B cell (primary cell): ENCODE results near the gene STUM. TPM values are rescaled to one million over a fixed set of nuclear protein-coding genes. Genes with fewer than 3 reads are reported as not detected.

Experiments
- ATAC-seq: fragments of 200-7000 bp; cut with Tn5 transposase; one replicate; pipeline ENCODE4 v1.10.0; 2021; ENCODE audit warnings: low read depth, mild to moderate bottlenecking, moderate number of reproducible peaks, moderate library complexity
- CTCF ChIA-PET: fragments of 350-600 bp; sonication (Branson Sonifier 250); formaldehyde crosslinking; loops from one replicate; lab custom pipeline; 2021; ENCODE audit warnings: antibody characterized with exemption, inconsistent platforms; lab: Charles Lee
- POLR2A ChIA-PET: fragments of 350-600 bp; sonication (Branson Sonifier 250); formaldehyde crosslinking; loops from one replicate; lab custom pipeline; 2021; ENCODE audit warnings: antibody characterized with exemption; lab: Charles Lee
- DNase-seq: peaks from one replicate; pipeline ENCODE4 v3.0.0; 2013
- H2AFZ ChIP-seq: 2 replicates; pipeline ENCODE4 v1.6.1; 2012; ENCODE audit warnings: mild to moderate bottlenecking, low read depth, low read length; ENCODE audit not compliant: insufficient read depth, poor library complexity, severe bottlenecking
- H3K27ac ChIP-seq, 2 donors: 1 replicate in 1 of 2; 2 replicates in 1 of 2; pipeline ENCODE4 v1.5.1; 2012 to 2013; ENCODE audit warnings: low read length in 2 of 2, mild to moderate bottlenecking in 2 of 2, moderate library complexity in 1 of 2
- H3K27me3 ChIP-seq, 4 experiments: fragments of 200-600 bp in 1 of 4; sonication (generic) in 1 of 4; replicated peaks in 1 of 4; 1 replicate in 2 of 4; 2 replicates in 2 of 4; pipeline versions ENCODE4 v1.6.1 to v1.7.0; 2013 to 2016; ENCODE audit warnings: low read length in 3 of 4, mild to moderate bottlenecking in 2 of 4, mixed read lengths in 1 of 4, moderate library complexity in 1 of 4; ENCODE audit not compliant: insufficient read depth in 4 of 4, control insufficient read depth in 3 of 4; ENCODE audit errors: control extremely low read depth in 1 of 4
- H3K36me3 ChIP-seq, 2 experiments: replicated peaks in 1 of 2; 1 replicate in 1 of 2; 2 replicates in 1 of 2; pipeline versions ENCODE4 v1.6.1 to v1.7.1; 2013; ENCODE audit warnings: low read length in 1 of 2; ENCODE audit not compliant: insufficient read depth in 2 of 2, control insufficient read depth in 1 of 2; ENCODE audit errors: control extremely low read depth in 1 of 2, extremely low read depth in 1 of 2
- H3K4me1 ChIP-seq, 2 donors: fragments of 200-600 bp in 1 of 2; sonication (generic) in 1 of 2; 1 replicate in 1 of 2; 2 replicates in 1 of 2; pipeline versions ENCODE4 v1.5.1 to v1.6.1; 2013 to 2017; ENCODE audit warnings: low read length in 2 of 2; ENCODE audit not compliant: control insufficient read depth in 2 of 2, insufficient read depth in 2 of 2
- H3K4me2 ChIP-seq: replicated peaks from 2 replicates; pipeline ENCODE3; 2012; ENCODE audit warnings: mild to moderate bottlenecking, low read depth, low read length; ENCODE audit not compliant: poor library complexity, severe bottlenecking
- H3K4me3 ChIP-seq, 5 experiments: fragments of 200-600 bp in 1 of 5; sonication (generic) in 1 of 5; 1 replicate in 3 of 5; 2 replicates in 2 of 5; pipeline versions ENCODE4 v1.5.1 to v1.7.0; 2011 to 2016; ENCODE audit warnings: low read length in 4 of 5, mild to moderate bottlenecking in 4 of 5, low read depth in 2 of 5, control low read depth in 1 of 5, moderate library complexity in 1 of 5; ENCODE audit not compliant: insufficient read depth in 1 of 5; ENCODE audit errors: control extremely low read depth in 1 of 5, extremely low read depth in 1 of 5
- H3K79me2 ChIP-seq: fragments of 200-600 bp; sonication (generic); one replicate; pipeline ENCODE4 v1.6.0; 2016; ENCODE audit warnings: low read length; ENCODE audit not compliant: control insufficient read depth, insufficient read depth
- H3K9ac ChIP-seq: fragments of 200-600 bp; sonication (generic); 2 replicates; pipeline ENCODE4 v1.6.1; 2017; ENCODE audit warnings: mild to moderate bottlenecking, low read length, moderate library complexity
- H3K9me3 ChIP-seq, 3 donors: one replicate each; pipeline versions ENCODE4 v1.6.1 to v1.7.1; 2013; ENCODE audit warnings: low read length in 2 of 3; ENCODE audit not compliant: control insufficient read depth in 2 of 3, insufficient read depth in 1 of 3; ENCODE audit errors: control extremely low read depth in 1 of 3
- H4K20me1 ChIP-seq: 2 replicates; pipeline ENCODE4 v1.6.0; 2012; ENCODE audit warnings: mild to moderate bottlenecking, low read length; ENCODE audit not compliant: insufficient read depth, control insufficient read depth, poor library complexity, severe bottlenecking
- H3K27ac Mint-ChIP-seq: one replicate; pipeline ENCODE4 v1.8.0; 2021; ENCODE audit warnings: mixed read lengths
- H3K27me3 Mint-ChIP-seq: one replicate; pipeline ENCODE4 v1.8.0; 2021; ENCODE audit warnings: mixed read lengths
- H3K4me1 Mint-ChIP-seq: one replicate; pipeline ENCODE4 v1.8.0; 2021; ENCODE audit warnings: mixed read lengths
- H3K4me3 Mint-ChIP-seq: one replicate; pipeline ENCODE4 v1.8.0; 2021; ENCODE audit warnings: mixed read lengths
- H3K9me3 Mint-ChIP-seq: one replicate; pipeline ENCODE4 v1.8.0; 2022; ENCODE audit warnings: mixed read lengths; ENCODE audit not compliant: insufficient read depth
- EZH2 ChIP-seq: IDR thresholded peaks from 2 replicates; pipeline ENCODE4 v1.6.1; 2012; ENCODE audit warnings: borderline replicate concordance, low read depth, mild to moderate bottlenecking, moderate library complexity, low read length; ENCODE audit not compliant: insufficient read depth, poor library complexity, severe bottlenecking
- WGBS: methylation state at CpG from one replicate; pipeline ENCODE4 v1.1.5; 2013; ENCODE audit warnings: missing lambda C conversion rate; ENCODE audit not compliant: insufficient coverage; 5-methylcytosine and 5-hydroxymethylcytosine counted together
- intact Hi-C: fragments of 100-400 bp; cut with micrococcal nuclease; formaldehyde crosslinking; loops from one replicate; pipeline ENCODE4 v1.10.0; 2022
- polyA plus RNA-seq: library from polyadenylated mRNA; depleted of rRNA; stranded (reverse); fragments of >200 nt; gene quantifications from 2 replicates; pipeline ENCODE4 v1.2.3, GENCODE V29; 2012
- total RNA-seq, 2 donors: library from RNA; stranded (reverse); fragments of 120-200 nt in 1 of 2; gene quantifications; 1 replicate in 1 of 2; 2 replicates in 1 of 2; pipeline versions ENCODE4 v1.2.3 to v1.2.4, GENCODE V29; 2013 to 2022
- TF ChIP-seq, protein P1 (sequence below): fragments of 200-600 bp; IDR thresholded peaks from one replicate; pipeline ENCODE4 v1.8.0; 2022; ENCODE audit warnings: antibody characterized with exemption, mild to moderate bottlenecking

Gene STUM
- total and polyA plus RNA-seq, 2 donors (not counting 1 experiment from before 2014, with no cell fraction given) = 0.12 to 0.69 TPM

DNA sequence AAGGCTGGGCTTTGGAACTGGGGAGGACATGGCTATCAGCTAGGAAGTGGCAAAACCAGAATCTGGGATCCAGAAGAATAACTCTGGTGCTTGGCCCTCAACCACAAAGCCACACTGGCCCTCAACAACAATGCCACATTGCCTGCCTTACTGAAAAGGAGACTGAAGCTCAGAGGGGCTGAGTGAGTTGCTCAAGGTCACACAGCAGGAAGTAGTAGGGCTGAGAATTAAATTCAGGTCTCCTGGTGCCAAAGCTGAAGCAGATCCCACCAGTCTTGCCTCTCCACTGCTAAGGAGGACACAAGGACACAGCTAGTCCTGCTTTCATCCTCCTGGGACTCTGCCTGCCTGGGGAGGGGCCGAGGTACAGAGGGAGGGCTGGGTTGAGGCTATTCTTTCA, 29.4 kb upstream of the STUM start:
- DNase-seq (no peak), ATAC-seq (no peak)
- Histone ChIP-seq H3K36me3 (no peaks in the 10 kb centered on the region), H3K9me3 (no peaks in the 10 kb centered on the region), H3K79me2 (no peaks in the 10 kb centered on the region), H4K20me1 (no peaks in the 10 kb centered on the region), H3K27me3 (peaks cover 0 to 13% (median 0%) of the 10 kb centered on the region in 4 experiments), H3K9ac (no peak overlapping the region), H3K27ac (no peak overlapping the region), H3K4me2 (no peak overlapping the region), H3K4me3 (no peak overlapping the region), H2AFZ (no peak overlapping the region), H3K4me1 (no peaks in the 10 kb centered on the region)
- Mint-ChIP-seq H3K27ac (no peak overlapping the region), H3K27me3 (peaks cover 29% of the 10 kb centered on the region), H3K9me3 (no peaks in the 10 kb centered on the region), H3K4me3 (no peak overlapping the region), H3K4me1 (peaks cover 2% of the 10 kb centered on the region)
- intact Hi-C loops = no loop called here
- POLR2A ChIA-PET = no interaction called here
- CTCF ChIA-PET = no interaction called here
- TF ChIP-seq EZH2 = no peak
- TF ChIP-seq, protein P1, sequence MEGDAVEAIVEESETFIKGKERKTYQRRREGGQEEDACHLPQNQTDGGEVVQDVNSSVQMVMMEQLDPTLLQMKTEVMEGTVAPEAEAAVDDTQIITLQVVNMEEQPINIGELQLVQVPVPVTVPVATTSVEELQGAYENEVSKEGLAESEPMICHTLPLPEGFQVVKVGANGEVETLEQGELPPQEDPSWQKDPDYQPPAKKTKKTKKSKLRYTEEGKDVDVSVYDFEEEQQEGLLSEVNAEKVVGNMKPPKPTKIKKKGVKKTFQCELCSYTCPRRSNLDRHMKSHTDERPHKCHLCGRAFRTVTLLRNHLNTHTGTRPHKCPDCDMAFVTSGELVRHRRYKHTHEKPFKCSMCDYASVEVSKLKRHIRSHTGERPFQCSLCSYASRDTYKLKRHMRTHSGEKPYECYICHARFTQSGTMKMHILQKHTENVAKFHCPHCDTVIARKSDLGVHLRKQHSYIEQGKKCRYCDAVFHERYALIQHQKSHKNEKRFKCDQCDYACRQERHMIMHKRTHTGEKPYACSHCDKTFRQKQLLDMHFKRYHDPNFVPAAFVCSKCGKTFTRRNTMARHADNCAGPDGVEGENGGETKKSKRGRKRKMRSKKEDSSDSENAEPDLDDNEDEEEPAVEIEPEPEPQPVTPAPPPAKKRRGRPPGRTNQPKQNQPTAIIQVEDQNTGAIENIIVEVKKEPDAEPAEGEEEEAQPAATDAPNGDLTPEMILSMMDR = no peak
- 78% methylated on average over 1 of the region's 1 CpG for WGBS

DNA sequence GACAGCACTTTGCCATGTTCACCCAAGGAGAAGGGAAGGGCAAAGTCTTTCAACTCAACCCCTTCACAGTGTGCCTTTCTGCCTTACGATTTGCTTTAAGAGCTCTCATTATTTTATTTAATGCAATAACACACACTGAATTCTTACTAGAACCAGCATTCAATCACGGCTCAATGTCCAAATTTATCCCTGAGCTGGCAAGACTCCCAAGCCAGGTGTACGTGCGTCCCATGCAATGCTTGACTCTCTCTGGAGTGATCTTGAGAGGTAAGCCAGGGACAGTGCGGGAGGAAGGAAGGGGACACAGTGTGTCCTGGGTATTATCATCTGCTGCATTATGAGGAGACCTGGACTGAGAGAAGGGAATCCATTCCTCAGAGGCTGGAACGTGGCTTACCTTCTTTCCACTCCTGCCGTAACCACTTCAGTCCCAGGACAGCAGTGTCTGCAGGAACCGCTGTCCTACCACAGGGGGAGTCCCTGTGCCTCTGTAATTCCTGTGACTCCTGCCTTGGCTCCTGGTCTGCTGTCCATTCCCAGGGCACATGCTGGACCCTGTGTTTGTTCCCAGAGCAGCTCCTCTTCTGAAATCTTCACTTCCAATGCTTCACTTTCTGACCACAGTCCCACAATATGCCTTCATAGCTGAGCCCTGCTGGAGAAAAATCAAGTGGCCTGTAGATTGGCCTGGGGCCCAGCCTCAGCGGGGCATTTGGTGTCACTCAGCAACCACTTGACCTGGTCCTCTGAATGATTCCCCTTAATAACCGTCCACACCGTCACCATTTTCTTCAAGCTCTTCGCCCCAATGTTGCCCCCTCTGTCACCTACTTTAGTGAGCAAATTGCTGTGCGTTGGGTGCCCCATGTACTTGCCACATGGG, 28.6 kb upstream of the STUM start:
- no peak for DNase-seq
- 90% methylated on average over 8 of the region's 13 CpGs for WGBS
- no peak overlapping the region for H3K9ac ChIP-seq
- no peak overlapping the region for H3K4me3 Mint-ChIP-seq
- no peaks in the 10 kb centered on the region for H3K9me3 Mint-ChIP-seq
- H3K4me1 Mint-ChIP-seq = peaks cover 2% of the 10 kb centered on the region
- CTCF ChIA-PET = no interaction called here
- H3K36me3 ChIP-seq = no peaks in the 10 kb centered on the region
- no peaks in the 10 kb centered on the region for H3K79me2 ChIP-seq
- no peaks in the 10 kb centered on the region for H3K4me1 ChIP-seq
- no peak overlapping the region for H3K4me2 ChIP-seq
- no peaks in the 10 kb centered on the region for H4K20me1 ChIP-seq
- no peak overlapping the region for H2AFZ ChIP-seq
- H3K4me3 ChIP-seq = no peak overlapping the region
- ATAC-seq = no peak
- peaks cover 29% of the 10 kb centered on the region for H3K27me3 Mint-ChIP-seq
- TF ChIP-seq, protein P1 = no peak
- no peak for TF ChIP-seq EZH2
- intact Hi-C loops = no loop called here
- peaks cover 0 to 13% (median 0%) of the 10 kb centered on the region in 4 experiments for H3K27me3 ChIP-seq
- H3K27ac Mint-ChIP-seq = no peak overlapping the region
- H3K9me3 ChIP-seq = no peaks in the 10 kb centered on the region
- POLR2A ChIA-PET = no interaction called here
- H3K27ac ChIP-seq = no peak overlapping the region
